ENCODE data around the gene DDOST.

Gene DDOST

DNA sequence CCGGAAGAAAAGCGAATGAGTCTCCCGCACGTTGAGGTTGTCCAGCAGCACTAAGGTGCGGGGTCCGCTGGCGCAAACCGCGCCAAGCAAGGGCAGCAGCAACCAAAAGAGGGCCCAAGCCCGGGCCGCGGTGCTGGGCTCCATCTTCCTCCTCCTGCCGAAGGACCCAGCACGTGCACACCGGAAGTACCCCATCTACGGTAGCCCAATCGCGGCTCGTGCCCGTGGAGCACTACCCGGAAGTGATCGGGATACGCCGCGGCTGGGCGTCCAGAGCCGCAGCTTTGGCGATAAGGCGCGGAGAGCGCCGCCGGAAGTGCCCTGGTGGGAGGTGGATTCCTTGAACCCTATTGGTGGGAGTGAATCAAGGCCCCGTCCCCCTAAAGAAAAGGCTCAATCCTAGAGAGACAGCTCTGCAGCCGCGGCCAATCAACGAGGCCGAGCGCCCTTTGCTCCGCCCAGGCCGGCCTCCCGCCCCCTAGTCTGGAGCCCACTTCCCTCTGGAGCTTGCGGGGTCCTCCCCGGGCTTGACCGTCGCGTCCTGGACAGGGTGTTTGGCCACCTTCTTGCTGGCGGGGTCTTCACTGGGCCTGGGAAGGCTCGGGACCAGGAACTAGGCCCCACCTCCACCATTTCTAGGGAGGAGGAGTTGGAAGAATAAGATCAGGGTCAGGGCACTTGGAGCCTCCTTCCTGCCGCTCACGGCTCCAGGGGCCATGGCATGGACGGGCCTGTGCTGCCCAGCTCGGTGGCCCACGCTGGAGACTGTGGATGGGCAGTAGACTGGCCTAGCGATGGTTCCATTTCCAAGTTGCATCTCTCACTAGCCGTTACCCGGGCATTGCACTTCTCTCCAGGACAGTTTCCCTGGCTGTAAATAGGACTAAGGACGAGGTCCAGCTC, at the start of gene DDOST:
DDOST (minus strand) TSS at position 163 of the 903 bp plus-strand sequence; CDS start at position 144, 19 bp downstream.
- DNase-seq = peak; percentile 97 to 99 (median 97)

- DNase-seq = peak in 2 of 3 experiments; percentile 68 to 79
Measured at GRCh38 chr1:20710469-20711284, 49.5 kb upstream of the DDOST start.

DNA sequence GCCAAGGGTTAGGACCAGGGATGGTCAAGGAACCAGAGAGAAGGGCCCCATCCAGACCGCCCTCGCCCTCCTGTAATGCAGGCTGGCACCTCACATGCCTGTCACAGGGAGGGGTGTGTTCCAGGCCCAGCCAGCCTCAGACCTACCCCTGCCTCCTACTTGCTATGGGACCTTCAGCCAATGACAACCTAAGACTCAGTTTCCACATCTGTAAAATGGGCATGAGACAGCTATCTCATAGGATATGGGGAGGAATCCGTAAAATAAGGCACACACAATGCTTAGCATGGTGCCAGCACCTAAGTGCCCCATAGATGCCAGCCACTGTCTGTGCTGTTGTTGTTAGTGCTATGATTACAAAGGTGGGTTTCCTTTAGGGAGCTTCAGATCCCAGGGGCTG, 48.7 kb upstream of the DDOST start:
- DNase-seq = no peak

- no peak for DNase-seq
Measured at GRCh38 chr1:20708891-20709290, 47.7 kb upstream of the DDOST start.

DNA sequence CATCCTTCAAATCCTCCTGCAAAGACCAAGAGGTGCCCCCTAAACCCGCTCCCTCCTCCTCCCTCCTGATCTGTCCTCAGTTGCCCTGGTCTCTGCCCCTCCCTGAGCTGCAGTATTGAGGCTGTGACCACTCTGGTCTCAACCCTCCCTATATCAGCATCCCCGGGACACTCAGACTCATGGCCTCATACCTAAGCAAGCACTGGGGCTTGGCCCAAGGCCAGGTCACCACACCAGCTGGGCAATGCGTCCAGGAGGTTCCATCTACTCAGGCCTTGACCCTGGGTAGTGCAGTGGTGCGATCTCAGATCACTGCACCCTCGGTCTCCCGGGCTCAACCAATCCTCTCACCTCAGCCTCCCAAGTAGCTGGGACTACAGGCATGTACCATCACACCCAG, 46.9 kb upstream of the DDOST start:
- no peak for DNase-seq

- DNase-seq = no peak
Measured at GRCh38 chr1:20706841-20707240, 45.7 kb upstream of the DDOST start.

GRCh38 chr1:20705203-20705755, 44.1 kb upstream of the DDOST start:
- peak in 1 of 3 experiments; percentile 13 for DNase-seq

DNA sequence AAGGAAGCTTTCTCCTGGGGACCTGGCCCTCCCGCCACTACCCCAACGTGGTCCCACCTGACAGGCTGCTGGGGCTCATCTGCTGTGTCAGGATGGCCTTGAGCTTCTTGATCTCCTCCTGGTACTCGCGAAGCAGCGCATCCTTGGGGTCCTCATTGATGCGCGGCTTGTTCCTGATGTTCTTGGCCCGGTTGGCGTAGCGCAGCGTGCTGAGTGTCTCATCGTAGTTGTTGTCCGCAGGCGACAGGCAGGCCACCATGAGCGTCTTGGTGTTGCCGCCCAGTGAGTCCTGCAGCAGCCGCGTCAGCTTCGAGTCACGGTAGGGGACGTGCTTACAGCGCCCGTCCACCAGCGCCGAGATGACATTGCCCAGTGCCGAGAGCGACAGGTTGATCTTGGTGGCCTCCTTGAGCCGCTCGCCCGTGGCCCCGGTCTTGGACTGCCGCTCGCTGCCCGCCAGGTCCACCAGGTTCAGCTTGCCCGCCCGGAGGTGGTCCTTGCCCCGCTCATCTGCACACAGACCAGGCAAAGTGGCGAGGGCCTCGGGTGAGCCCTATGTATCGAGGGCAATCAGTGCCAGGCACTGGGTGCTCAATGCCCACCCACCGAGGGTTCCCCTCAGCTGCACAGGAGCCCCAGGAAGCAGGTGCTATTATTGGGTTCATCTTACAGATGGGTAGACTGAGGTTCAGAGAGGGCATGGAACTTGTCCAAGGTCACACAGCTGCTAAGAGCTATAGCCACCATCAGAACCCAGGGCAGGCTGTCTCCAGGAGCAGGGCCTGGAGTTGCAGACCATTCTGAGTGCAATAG, 43.4 kb upstream of the DDOST start:
- DNase-seq = no peak

DNA sequence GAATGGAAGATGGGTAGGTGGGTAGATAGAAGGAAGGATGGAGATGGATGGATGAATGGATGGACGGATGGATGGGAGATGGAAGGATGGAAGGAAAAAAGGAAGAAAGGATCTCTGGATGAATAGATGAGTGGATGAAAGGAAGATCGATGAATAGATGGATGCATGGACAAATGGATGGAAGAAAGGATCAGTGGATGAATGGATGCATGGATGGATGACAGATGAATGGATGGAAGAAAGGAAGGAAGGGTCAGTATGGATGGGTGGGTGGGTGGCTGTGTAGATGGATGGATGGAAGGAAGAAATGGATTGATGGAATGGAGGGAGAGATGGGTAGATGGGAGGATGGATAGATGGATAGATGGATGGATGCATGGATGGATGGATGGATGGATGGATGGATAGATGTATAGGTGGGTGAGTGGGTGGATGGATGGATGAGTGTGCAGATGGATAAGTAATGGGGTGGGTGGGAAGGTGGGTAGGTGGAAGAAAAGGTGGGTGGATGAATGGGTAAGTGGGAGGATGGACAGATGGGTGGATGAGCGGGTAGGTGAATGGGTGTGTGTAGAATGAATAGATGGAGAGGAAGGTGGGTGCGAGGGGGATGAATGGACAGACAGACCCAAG, 42.1 kb upstream of the DDOST start:
- no peak for DNase-seq

DNA sequence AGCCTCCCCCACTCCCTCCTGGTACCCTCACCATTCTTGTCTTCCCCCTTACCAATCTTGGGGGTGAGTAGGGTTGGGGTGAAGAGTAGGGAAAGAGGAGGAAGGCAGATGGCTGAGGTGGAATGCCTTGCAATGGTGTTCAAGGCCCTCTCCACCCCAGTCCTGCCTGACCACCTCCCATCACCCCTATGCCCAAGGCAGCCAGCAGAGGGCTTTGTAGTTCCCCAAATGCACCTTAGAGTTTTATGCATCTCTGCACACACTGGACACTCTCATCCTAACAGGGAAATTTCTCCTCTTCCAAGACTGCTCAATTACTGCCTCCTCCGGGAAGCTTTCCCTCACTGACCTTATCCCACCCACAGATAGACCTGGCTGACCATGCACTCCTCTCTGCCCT, 41.2 kb upstream of the DDOST start:
- no peak for DNase-seq

DNA sequence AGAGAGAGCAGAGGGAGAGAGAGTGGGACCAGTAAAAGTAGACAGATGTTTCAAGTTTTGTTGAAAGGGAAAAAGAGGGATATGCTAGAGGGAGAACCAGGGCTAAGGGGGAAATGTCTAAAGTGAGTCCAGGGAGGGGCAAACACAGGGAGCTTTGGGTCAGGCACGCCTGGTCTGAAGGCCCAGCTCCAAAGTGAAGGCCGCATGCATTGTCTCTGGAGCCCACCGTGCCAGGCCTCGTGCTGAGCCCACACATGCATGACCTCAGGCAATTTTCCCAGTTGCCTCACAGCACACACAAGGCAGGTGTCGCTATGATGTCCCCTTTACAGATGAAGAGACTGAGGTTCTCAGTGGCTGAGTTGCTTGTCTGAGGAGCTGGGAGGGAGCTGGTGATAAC, 40.7 kb upstream of the DDOST start:
- DNase-seq = no peak

DNA sequence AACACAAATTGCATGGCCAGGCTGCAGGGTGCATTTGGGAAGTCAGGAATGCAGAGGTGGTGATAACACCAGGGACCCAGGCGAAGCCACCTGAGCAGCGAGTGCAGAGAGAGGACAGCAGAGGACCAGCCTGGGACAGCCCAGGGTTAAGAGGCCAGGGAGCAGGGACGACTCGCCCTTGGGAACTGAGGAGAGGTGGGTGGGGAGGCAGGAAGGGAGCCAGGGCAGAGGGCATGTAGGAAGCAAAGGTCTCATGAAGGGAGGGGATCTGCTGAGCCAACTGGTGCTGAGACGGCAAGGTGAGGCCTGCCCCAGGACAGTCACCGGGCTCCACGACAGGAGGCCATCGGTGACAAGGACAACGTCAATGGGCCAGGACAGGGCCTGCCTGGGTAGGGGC, 40.3 kb upstream of the DDOST start:
- DNase-seq = no peak

DNA sequence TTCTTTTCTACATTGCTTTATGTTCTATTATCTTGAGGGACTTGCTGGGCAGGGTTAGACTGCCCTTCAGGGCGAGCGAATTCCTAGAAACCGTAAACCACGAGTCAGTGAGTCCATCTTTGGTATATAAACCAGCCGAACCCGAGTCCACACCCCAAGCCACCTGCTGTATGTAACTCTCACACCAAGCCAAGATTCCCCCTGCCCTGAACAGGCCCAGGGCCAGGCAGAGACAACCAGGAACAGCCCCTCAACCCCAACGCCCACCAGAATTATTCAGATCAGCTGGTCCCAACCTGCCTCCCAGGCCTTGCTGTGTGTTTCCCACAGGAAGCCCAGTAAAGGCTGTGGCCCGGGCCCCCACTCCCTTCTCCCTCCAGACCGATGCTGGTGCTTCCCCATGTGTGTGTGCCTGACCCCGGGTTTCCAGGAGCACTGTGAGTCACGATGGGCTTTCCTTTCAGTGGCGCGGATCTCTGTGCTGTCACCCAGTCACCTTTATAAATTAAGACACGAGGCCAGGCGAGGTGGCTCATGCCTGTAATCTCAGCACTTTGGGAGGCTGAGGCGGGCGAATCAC, 39.6 kb upstream of the DDOST start:
- no peak for DNase-seq

DNA sequence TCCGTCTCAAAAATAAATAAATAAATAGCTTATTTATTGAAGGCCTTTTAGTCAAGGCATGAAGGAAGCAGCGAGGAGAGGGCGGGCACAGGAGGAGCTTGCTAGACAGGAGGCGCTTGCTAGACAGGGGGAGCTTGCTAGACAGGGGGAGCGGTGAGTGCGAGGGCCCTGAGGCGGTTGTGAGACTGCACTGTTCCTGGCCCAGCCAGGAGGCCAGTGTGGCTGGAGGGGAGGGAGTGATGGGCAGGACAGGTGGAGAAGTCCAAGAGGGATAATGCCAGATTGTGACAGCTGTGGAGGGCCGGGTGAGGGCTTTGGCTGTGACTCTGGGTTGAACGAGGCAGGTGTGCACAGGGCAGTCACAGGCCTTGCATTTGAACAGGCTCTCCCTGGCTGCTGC, 38.4 kb upstream of the DDOST start:
- peak in 1 of 3 experiments; percentile 12 for DNase-seq

DNA sequence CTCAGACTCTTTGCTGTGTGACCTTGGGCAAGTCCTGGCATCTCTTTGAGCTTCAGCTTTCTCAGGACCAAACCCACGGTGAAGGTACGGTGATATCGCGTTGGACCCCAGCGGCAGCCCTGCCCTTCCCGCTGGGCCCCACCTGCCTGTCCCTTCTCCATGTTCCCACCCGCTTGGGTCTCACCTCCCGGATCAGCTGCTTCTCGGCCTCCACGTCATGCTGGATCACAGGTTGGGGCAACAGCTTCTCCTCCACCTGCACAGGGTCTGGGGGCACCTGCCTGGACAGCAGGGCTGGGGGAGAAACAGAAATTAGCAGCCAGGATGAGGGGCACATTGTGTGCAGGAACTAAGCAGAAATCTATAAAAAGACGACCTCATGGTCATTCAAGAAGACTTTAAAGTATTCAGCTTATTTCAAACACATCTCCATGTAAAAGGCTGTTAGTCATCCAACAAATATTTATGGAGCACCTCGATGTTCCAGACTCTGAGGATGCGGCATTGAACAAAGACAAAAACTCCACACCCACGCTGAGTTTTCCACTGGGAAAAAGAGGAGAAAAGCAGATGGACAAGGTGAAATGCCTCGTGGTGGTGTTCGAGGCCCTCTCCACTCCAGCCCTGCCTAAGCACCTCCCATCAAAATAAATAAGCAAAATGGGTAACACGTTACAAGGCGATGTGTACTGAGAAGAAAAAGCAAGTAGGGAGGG, 37.2 kb upstream of the DDOST start:
- DNase-seq = no peak

- no peak for DNase-seq
Measured at GRCh38 chr1:20697563-20697962, 36.4 kb upstream of the DDOST start.

- DNase-seq = peak; percentile 69 to 95 (median 89)
Measured at GRCh38 chr1:20696397-20697333, 35.5 kb upstream of the DDOST start.

GRCh38 chr1:20695515-20695914, 34.3 kb upstream of the DDOST start:
- no peak for DNase-seq

DNA sequence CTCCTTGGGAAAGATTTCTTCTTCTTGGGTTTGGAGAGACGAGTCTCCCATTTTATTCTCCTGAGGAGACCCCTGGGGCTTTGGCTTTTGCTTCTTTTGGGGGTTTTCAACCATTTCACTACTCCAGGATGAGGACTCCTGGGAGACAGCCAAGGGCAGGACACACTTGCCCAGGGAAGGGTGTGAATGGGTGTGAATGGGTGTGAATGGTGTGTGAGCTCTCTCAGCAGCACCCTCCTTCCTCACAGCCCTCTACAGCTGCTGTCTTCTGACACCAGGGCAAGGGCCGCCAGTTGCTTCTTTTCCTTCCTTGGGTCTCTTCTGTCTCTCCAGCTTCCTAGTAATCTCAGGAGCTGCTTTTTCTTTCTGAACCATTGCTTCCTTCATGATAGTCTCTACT, 32.5 kb upstream of the DDOST start:
- DNase-seq = no peak

DNA sequence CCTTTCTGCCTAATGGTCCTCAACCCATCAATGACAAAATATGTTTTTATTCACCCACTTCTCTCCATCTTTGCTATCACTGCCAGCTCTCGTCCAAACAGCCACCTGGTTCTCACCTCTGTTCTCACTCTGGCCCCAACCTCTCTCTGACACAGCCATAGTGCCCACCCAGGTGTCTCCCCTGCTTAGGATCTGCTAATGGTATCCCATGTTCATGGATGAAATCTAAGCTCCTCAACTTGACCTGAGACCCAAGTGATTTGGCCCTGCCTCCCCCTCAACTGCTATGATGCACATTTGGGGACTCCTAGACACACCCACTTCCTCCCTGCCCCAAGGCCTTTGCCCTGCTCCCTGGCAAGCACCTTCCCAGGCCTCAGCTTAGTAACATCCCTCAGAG, 30.7 kb upstream of the DDOST start:
- DNase-seq = no peak
